ENCODE measurements around the gene RXRA. TPM values are rescaled to one million over a fixed set of nuclear protein-coding genes. Genes with fewer than 3 reads are reported as not detected.

RXRA gene
- total RNA-seq, 1 experiment from 2014 or later, result 31.6 TPM

GRCh38 chr9:134367791-134368490, 41.7 kb downstream of the RXRA start:
- Histone ChIP-seq H3K4me1 (ENCODE audit: control insufficient read depth, insufficient read depth, low read length) (peaks cover 12% of the 10 kb centered on the region), H3K36me3 (ENCODE audit: control insufficient read depth, insufficient read depth, low read length) (no peaks in the 10 kb centered on the region), H3K27me3 (ENCODE audit: control insufficient read depth, insufficient read depth, low read length) (no peaks in the 10 kb centered on the region), H3K4me3 (ENCODE audit: low read depth in 2 of 2, low read length in 2 of 2) (no peak overlapping the region), H3K9me3 (ENCODE audit: control insufficient read depth, insufficient read depth, low read depth, low read length) (no peaks in the 10 kb centered on the region), H3K27ac (ENCODE audit: low read length) (no peak overlapping the region)
- no peak for ATAC-seq
- intact Hi-C loops (cut with micrococcal nuclease; ENCODE audit: unreplicated experiment) (no loop called here), in situ Hi-C loops (cut with HindIII; ENCODE audit: low pct_unique_long_range_greater_than_20kb, low sequenced_read_pairs) (no loop called here)
- no peak for TF ChIP-seq TCF7L2 (IDR thresholded peaks at IDR 0.05; ENCODE audit: low read depth, low read length)
- ChIA-PET POLR2A (no interaction called here), CTCF (no interaction called here)
- BruUV-seq (replicated peaks), result no TSS peak
- DNase-seq (ENCODE audit: low read depth, low spot score), result no peak

- no peak overlapping the region for H3K4me3 ChIP-seq (ENCODE audit: low read depth in 2 of 2, low read length in 2 of 2)
- no TSS peak for BruUV-seq (replicated peaks)
- TF ChIP-seq POLR2AphosphoS5 (IDR thresholded peaks at IDR 0.05; ENCODE audit: low read depth, low read length), result no peak
- TF ChIP-seq SIN3A (IDR thresholded peaks at IDR 0.05; ENCODE audit: borderline replicate concordance, insufficient read depth, low read depth, low read length), result no peak
- TF ChIP-seq REST (IDR thresholded peaks at IDR 0.05; ENCODE audit: insufficient read depth in 1 of 2, low read depth in 2 of 2, low read length in 1 of 2), result no peak
- ATAC-seq, result no peak
- H3K27ac ChIP-seq (ENCODE audit: low read length), result no peak overlapping the region
- CTCF ChIA-PET, result no interaction called here
- POLR2A ChIA-PET, result no interaction called here
- no peaks in the 10 kb centered on the region for H3K36me3 ChIP-seq (ENCODE audit: control insufficient read depth, insufficient read depth, low read length)
- DNase-seq (ENCODE audit: low read depth, low spot score), result no peak
- H3K9me3 ChIP-seq (ENCODE audit: control insufficient read depth, insufficient read depth, low read depth, low read length), result no peaks in the 10 kb centered on the region
- intact Hi-C loops (cut with micrococcal nuclease; ENCODE audit: unreplicated experiment) (no loop called here), in situ Hi-C loops (cut with HindIII; ENCODE audit: low pct_unique_long_range_greater_than_20kb, low sequenced_read_pairs) (no loop called here)
- H3K4me1 ChIP-seq (ENCODE audit: control insufficient read depth, insufficient read depth, low read length), result peaks cover 12% of the 10 kb centered on the region
- no peaks in the 10 kb centered on the region for H3K27me3 ChIP-seq (ENCODE audit: control insufficient read depth, insufficient read depth, low read length)
These were observed 42.3 kb downstream of the RXRA start for GRCh38 chr9:134368571-134368970.

GRCh38 chr9:134369416-134370212, 43.4 kb downstream of the RXRA start:
- Histone ChIP-seq H3K9me3 (ENCODE audit: control insufficient read depth, insufficient read depth, low read depth, low read length) (no peaks in the 10 kb centered on the region), H3K27ac (ENCODE audit: low read length) (no peak overlapping the region), H3K36me3 (ENCODE audit: control insufficient read depth, insufficient read depth, low read length) (no peaks in the 10 kb centered on the region), H3K4me3 (ENCODE audit: low read depth in 2 of 2, low read length in 2 of 2) (no peak overlapping the region), H3K27me3 (ENCODE audit: control insufficient read depth, insufficient read depth, low read length) (no peaks in the 10 kb centered on the region), H3K4me1 (ENCODE audit: control insufficient read depth, insufficient read depth, low read length) (peaks cover 22% of the 10 kb centered on the region)
- ChIA-PET CTCF (no interaction called here), POLR2A (no interaction called here)
- intact Hi-C loops (cut with micrococcal nuclease; ENCODE audit: unreplicated experiment) (no loop called here), in situ Hi-C loops (cut with HindIII; ENCODE audit: low pct_unique_long_range_greater_than_20kb, low sequenced_read_pairs) (no loop called here)
- BruUV-seq (replicated peaks), result no TSS peak
- TF ChIP-seq TCF7L2 (IDR thresholded peaks at IDR 0.05; ENCODE audit: low read depth, low read length) (no peak), CTCF (IDR thresholded peaks at IDR 0.05) (no peak), REST (IDR thresholded peaks at IDR 0.05; ENCODE audit: insufficient read depth in 1 of 2, low read depth in 2 of 2, low read length in 1 of 2) (no peak), POLR2AphosphoS5 (IDR thresholded peaks at IDR 0.05; ENCODE audit: low read depth, low read length) (no peak), SIN3A (IDR thresholded peaks at IDR 0.05; ENCODE audit: borderline replicate concordance, insufficient read depth, low read depth, low read length) (no peak)
- DNase-seq (ENCODE audit: low read depth, low spot score), result no peak
- ATAC-seq, result no peak

Data from Panc1 (cell line).